Loucy (cell line): ENCODE results near the gene NCBP2.

Experiments used
- EZH2phosphoT487 ChIP-seq: fragments of 200-600 bp; IDR thresholded peaks from 2 replicates; pipeline ENCODE4 v1.6.1; 2018; ENCODE audit warnings: antibody characterized with exemption, mild to moderate bottlenecking, moderate library complexity, borderline replicate concordance
- TF ChIP-seq, protein P1 (sequence below): fragments of 200-600 bp; sonication (generic); conservative IDR thresholded peaks from 2 replicates; pipeline ENCODE4 v1.5.1; 2014; ENCODE audit warnings: mild to moderate bottlenecking, antibody characterized with exemption, low read length

GRCh38 chr3:196916221-196916620 lies 26.1 kb downstream of the NCBP2 start:
- TF ChIP-seq, protein P1, sequence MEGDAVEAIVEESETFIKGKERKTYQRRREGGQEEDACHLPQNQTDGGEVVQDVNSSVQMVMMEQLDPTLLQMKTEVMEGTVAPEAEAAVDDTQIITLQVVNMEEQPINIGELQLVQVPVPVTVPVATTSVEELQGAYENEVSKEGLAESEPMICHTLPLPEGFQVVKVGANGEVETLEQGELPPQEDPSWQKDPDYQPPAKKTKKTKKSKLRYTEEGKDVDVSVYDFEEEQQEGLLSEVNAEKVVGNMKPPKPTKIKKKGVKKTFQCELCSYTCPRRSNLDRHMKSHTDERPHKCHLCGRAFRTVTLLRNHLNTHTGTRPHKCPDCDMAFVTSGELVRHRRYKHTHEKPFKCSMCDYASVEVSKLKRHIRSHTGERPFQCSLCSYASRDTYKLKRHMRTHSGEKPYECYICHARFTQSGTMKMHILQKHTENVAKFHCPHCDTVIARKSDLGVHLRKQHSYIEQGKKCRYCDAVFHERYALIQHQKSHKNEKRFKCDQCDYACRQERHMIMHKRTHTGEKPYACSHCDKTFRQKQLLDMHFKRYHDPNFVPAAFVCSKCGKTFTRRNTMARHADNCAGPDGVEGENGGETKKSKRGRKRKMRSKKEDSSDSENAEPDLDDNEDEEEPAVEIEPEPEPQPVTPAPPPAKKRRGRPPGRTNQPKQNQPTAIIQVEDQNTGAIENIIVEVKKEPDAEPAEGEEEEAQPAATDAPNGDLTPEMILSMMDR: no peak
- TF ChIP-seq EZH2phosphoT487: no peak
